ENCODE measurements around the gene SCAPER. TPM values are rescaled to one million over a fixed set of nuclear protein-coding genes. Genes with fewer than 3 reads are reported as not detected.

SCAPER gene
- total and polyA plus RNA-seq, 10 of the 15 experiments (the other 5 are each of a cell fraction or from before 2014, with no cell fraction given): 1.0 to 7.7 (median 3.9) TPM

GRCh38 chr15:76839173-76839572, 66.0 kb downstream of the SCAPER start:
- no TSS peak for BruUV-seq (replicated peaks)
- H3K27me3 ChIP-seq (replicated peaks in 1 of 2; ENCODE audit: control insufficient read depth in 2 of 2, insufficient read depth in 2 of 2, low read length in 1 of 2): no peaks in the 10 kb centered on the region
- in situ Hi-C loops (cut with MboI) (no loop called here), intact Hi-C loops (cut with micrococcal nuclease; ENCODE audit: unreplicated experiment) (no loop called here)
- no peak overlapping the region for H3K4me2 ChIP-seq (ENCODE audit: control insufficient read depth, insufficient read depth)
- no peak overlapping the region for H3K27ac ChIP-seq (ENCODE audit: control insufficient read depth, insufficient read depth)
- no peak for ATAC-seq
- ChIA-PET RAD21 (ENCODE audit: unreplicated experiment) (interaction anchor here (0.5 to 2.6 kb wide), 3 partner anchors 27 to 197 kb away, joined by 3 to 12 read pairs (median 4); no protein-coding TSS in a partner anchor), POLR2A (no interaction called here), SMC1A (ENCODE audit: uncharacterized antibody, unreplicated experiment) (no interaction called here), CTCF (interaction anchor here (4.3 kb wide), 1 partner anchor 196 kb away, joined by 26 read pairs; no protein-coding TSS in a partner anchor)
- TF ChIP-seq JUND (IDR thresholded peaks at IDR 0.05; ENCODE audit: low read depth, low read length): no peak
- H4K20me1 ChIP-seq (ENCODE audit: control insufficient read depth, insufficient read depth): no peaks in the 10 kb centered on the region
- no peaks in the 10 kb centered on the region for H3K79me2 ChIP-seq (ENCODE audit: control insufficient read depth, insufficient read depth, low read length)
- H3K36me3 ChIP-seq (ENCODE audit: control insufficient read depth in 2 of 2, insufficient read depth in 2 of 2, low read length in 1 of 2): no peaks in the 10 kb centered on the region
- peaks cover 10% of the 10 kb centered on the region; the same call in 1 of the 2 replicates for H3K4me1 ChIP-seq (ENCODE audit: control insufficient read depth, insufficient read depth, low read length)
- 98% methylated on average over 3 of the region's 3 CpGs for WGBS (ENCODE audit: insufficient coverage, insufficient replicate concordance, low lambda C conversion rate, missing lambda C conversion rate)
- H3K9ac ChIP-seq (ENCODE audit: control insufficient read depth, insufficient read depth, low read length): no peak overlapping the region
- H3K4me3 ChIP-seq: no peak overlapping the region
- peaks cover 1% of the 10 kb centered on the region; the same call in 1 of the 3 replicates for H3K9me3 ChIP-seq (replicated peaks; ENCODE audit: control insufficient read depth, insufficient read depth, low read length)
- DNase-seq (ENCODE audit: low read depth, low spot score): no peak
- H2AFZ ChIP-seq (ENCODE audit: control insufficient read depth, low read depth, low read length): no peak overlapping the region
- FAIRE-seq: no peak

GRCh38 chr15:76837474-76837873, 67.7 kb downstream of the SCAPER start:
- CTCF ChIA-PET: no interaction called here
- FAIRE-seq (no peak), ATAC-seq (no peak), DNase-seq (ENCODE audit: low read depth, low spot score) (no peak)
- BruUV-seq (replicated peaks): no TSS peak
- in situ Hi-C loops (cut with MboI): no loop called here
- Histone ChIP-seq H3K36me3 (ENCODE audit: control insufficient read depth in 2 of 2, insufficient read depth in 2 of 2, low read length in 1 of 2) (no peaks in the 10 kb centered on the region), H3K4me2 (ENCODE audit: control insufficient read depth, insufficient read depth) (no peak overlapping the region), H3K9ac (ENCODE audit: control insufficient read depth, insufficient read depth, low read length) (no peak overlapping the region), H3K4me3 (no peak overlapping the region), H3K9me3 (replicated peaks; ENCODE audit: control insufficient read depth, insufficient read depth, low read length) (peaks cover 1% of the 10 kb centered on the region; the same call in 2 of the 3 replicates), H3K27me3 (replicated peaks in 1 of 2; ENCODE audit: control insufficient read depth in 2 of 2, insufficient read depth in 2 of 2, low read length in 1 of 2) (no peaks in the 10 kb centered on the region), H2AFZ (ENCODE audit: control insufficient read depth, low read depth, low read length) (no peak overlapping the region), H4K20me1 (ENCODE audit: control insufficient read depth, insufficient read depth) (no peaks in the 10 kb centered on the region), H3K4me1 (ENCODE audit: control insufficient read depth, insufficient read depth, low read length) (peaks cover 5% of the 10 kb centered on the region; the same call in 1 of the 2 replicates), H3K27ac (ENCODE audit: control insufficient read depth, insufficient read depth) (no peak overlapping the region), H3K79me2 (ENCODE audit: control insufficient read depth, insufficient read depth, low read length) (no peaks in the 10 kb centered on the region)
- RAD21 ChIA-PET (ENCODE audit: unreplicated experiment): no interaction called here
- SMC1A ChIA-PET (ENCODE audit: uncharacterized antibody, unreplicated experiment): no interaction called here
- POLR2A ChIA-PET: no interaction called here
- WGBS (ENCODE audit: insufficient coverage, insufficient replicate concordance, low lambda C conversion rate, missing lambda C conversion rate): 52% methylated on average over 6 of the region's 6 CpGs
- intact Hi-C loops (cut with micrococcal nuclease; ENCODE audit: unreplicated experiment): no loop called here
- TF ChIP-seq ZBTB40 (IDR thresholded peaks at IDR 0.05; ENCODE audit: borderline replicate concordance): no peak
- TF ChIP-seq ELK1 (IDR thresholded peaks at IDR 0.05; ENCODE audit: low read depth, low read length): no peak
- TF ChIP-seq RELA (IDR thresholded peaks at IDR 0.05; ENCODE audit: borderline replicate concordance, partially characterized antibody): no peak
- no peak for TF ChIP-seq SP1 (IDR thresholded peaks at IDR 0.05; ENCODE audit: low read depth, low read length)
- no peak for TF ChIP-seq CBX3 (IDR thresholded peaks at IDR 0.05; ENCODE audit: borderline replicate concordance, low read depth)
- TF ChIP-seq MLLT1 (IDR thresholded peaks at IDR 0.05): no peak
- TF ChIP-seq CBX5 (IDR thresholded peaks at IDR 0.05; ENCODE audit: low read depth): no peak
- no peak for TF ChIP-seq IKZF2 (IDR thresholded peaks at IDR 0.05)
- no peak for TF ChIP-seq TARDBP (IDR thresholded peaks at IDR 0.05; ENCODE audit: borderline replicate concordance)

Measured in GM12878 (cell line).